Measurements from ENCODE around the gene CAD.
A peak's percentile ranks its signal among the peaks of the same experiment; 100 is the strongest.

Gene CAD

DNA sequence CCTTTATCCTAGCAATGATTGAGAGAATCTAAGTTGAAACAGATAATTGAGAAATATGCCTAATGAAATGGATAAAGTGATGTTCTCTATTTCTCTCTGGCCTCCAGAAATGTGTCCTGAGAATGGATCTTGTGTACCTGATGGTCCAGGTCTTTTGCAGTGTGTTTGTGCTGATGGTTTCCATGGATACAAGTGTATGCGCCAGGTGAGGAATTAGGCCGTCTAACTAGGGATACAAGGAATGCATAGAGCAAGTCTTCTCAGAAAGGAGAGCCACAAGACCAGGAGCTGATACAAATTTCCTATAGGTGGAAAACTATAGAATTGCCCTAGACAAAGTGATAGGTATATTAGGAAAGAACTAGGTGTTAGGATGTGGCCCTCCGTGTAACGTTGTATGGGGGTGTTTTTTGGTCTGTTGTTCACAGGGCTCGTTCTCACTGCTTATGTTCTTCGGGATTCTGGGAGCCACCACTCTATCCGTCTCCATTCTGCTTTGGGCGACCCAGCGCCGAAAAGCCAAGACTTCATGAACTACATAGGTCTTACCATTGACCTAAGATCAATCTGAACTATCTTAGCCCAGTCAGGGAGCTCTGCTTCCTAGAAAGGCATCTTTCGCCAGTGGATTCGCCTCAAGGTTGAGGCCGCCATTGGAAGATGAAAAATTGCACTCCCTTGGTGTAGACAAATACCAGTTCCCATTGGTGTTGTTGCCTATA is 592 bp upstream of the CAD start:
- TF ChIP-seq, protein P1, sequence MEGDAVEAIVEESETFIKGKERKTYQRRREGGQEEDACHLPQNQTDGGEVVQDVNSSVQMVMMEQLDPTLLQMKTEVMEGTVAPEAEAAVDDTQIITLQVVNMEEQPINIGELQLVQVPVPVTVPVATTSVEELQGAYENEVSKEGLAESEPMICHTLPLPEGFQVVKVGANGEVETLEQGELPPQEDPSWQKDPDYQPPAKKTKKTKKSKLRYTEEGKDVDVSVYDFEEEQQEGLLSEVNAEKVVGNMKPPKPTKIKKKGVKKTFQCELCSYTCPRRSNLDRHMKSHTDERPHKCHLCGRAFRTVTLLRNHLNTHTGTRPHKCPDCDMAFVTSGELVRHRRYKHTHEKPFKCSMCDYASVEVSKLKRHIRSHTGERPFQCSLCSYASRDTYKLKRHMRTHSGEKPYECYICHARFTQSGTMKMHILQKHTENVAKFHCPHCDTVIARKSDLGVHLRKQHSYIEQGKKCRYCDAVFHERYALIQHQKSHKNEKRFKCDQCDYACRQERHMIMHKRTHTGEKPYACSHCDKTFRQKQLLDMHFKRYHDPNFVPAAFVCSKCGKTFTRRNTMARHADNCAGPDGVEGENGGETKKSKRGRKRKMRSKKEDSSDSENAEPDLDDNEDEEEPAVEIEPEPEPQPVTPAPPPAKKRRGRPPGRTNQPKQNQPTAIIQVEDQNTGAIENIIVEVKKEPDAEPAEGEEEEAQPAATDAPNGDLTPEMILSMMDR (IDR thresholded peaks at IDR 0.05; ENCODE audit: insufficient read depth, low read depth, low read length, missing control alignments) = no peak
- DNase-seq (ENCODE audit: low read depth) = no peak

DNA sequence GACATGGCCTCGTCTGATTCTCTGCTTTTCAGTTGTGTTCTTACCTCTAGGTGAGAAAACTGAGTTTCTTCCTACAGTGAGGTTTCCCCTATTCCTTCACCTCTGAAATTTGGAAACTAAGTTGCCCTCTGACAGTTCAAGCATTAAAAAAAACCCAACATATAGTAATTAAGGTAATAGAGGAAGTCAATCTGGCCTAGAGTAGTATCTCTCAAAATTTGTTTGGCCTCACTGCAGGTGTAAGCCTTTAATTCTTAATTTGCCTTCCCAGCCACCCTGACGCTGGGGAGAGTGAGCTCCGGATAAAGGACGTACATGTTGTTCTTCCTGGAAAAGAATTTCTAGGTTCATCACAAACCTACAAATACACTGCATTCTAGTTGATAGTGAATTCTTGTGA is 1.4 kb downstream of the CAD start:
- TF ChIP-seq, protein P1 (IDR thresholded peaks at IDR 0.05; ENCODE audit: insufficient read depth, low read depth, low read length, missing control alignments) = no peak
- no peak overlapping the region for H3K4me3 ChIP-seq (ENCODE audit: low read length)
- no peak for DNase-seq (ENCODE audit: low read depth)

More for the DNA sequence above, 592 bp upstream of the CAD start:
- H3K4me3 ChIP-seq (ENCODE audit: low read length) = peak overlapping the region; percentile 80

DNA sequence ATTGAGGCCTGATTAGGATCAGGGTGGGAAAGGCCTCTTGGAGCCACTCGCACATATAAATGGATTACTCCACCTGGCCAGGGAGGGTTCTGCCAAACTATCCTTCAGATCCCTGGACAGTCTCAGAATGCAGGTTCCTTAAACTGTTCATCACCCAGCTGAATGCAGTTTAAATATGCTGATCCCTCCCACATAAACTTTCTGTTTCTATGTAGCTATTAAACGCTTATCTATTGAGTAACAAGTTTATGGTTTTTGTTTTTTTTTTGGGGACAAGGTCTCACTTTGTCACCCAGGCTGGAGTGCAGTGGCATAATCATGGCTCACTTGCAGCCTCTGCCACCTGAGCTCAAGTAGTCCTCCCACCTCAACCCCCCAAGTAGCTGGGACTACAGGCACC is 1.9 kb downstream of the CAD start:
- no peak overlapping the region for H3K4me3 ChIP-seq (ENCODE audit: low read length)
- DNase-seq (ENCODE audit: low read depth) = no peak
- TF ChIP-seq, protein P1 (IDR thresholded peaks at IDR 0.05; ENCODE audit: insufficient read depth, low read depth, low read length, missing control alignments) = no peak

DNA sequence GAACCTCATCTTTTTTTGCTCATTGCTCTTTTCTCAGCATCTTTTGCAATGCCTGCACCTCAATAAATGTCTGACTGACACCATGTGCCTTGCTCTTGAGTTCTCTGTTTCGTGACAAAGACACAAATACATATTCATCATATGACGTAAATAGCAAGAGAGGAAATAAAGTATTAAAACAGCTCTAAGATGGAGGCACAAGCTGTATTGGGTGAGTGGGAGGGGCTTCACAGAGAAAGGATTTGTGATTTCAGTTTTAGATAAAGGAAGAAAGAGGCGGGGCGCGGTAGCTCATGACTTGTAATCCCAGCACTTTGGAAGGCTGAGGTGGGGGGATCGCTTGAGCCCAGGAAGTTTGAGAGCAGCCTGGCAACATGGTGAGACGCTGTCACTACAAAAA is 2.9 kb downstream of the CAD start:
- DNase-seq (ENCODE audit: low read depth) = no peak
- no peak overlapping the region for H3K4me3 ChIP-seq (ENCODE audit: low read length)
- TF ChIP-seq, protein P1 (IDR thresholded peaks at IDR 0.05; ENCODE audit: insufficient read depth, low read depth, low read length, missing control alignments) = no peak

DNA sequence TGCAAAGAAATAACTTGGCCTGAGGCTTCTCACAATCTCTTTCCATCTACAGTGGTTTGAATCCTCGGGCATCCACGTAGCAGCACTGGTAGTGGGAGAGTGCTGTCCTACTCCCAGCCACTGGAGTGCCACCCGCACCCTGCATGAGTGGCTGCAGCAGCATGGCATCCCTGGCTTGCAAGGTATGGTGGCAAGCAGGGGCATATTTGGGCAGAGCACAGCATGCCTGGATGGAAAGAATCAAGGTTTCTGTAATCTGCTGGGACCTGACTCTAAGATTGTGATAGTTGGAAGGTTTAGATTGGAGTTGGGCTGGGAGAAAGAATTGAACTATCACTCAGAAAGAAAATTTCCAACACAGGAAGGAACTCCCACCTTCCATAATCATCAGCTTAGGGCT is 4.0 kb downstream of the CAD start:
- H3K4me3 ChIP-seq (ENCODE audit: low read length) = no peak overlapping the region
- DNase-seq (ENCODE audit: low read depth) = peak; percentile 66
- TF ChIP-seq, protein P1 (IDR thresholded peaks at IDR 0.05; ENCODE audit: insufficient read depth, low read depth, low read length, missing control alignments) = no peak

DNA sequence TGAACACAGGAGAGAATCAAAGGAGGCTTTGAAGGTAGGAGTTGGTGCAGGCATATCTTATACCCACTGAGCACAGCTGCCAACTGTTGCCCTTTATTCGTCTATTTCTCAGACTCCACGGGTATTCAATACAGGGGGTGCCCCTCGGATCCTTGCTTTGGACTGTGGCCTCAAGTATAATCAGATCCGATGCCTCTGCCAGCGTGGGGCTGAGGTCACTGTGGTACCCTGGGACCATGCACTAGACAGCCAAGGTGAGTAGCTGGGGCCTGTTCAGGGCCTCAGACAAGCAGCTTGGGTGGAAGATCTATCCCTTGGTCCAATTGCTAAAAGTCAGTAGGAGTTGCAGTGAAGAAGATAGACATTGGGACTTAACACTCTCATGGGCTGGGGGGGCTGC is 5.2 kb downstream of the CAD start:
- TF ChIP-seq, protein P1 (IDR thresholded peaks at IDR 0.05; ENCODE audit: insufficient read depth, low read depth, low read length, missing control alignments) = no peak
- H3K4me3 ChIP-seq (ENCODE audit: low read length) = no peak overlapping the region
- no peak for DNase-seq (ENCODE audit: low read depth)

DNA sequence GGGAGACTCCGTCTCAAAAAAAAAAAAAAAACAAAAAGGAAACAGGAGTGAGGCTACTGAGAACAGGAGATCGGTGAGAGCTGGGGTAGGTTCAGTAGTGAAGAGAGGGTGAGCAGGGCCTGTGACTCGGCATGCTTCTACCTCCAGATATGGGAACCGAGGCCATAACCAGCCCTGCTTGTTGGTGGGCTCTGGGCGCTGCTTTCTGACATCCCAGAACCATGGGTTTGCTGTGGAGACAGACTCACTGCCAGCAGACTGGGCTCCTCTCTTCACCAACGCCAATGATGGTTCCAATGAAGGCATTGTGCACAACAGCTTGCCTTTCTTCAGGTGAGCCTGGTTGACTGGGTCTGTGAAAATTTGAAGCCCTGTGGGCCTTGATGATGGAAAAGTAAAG is 6.2 kb downstream of the CAD start:
- DNase-seq (ENCODE audit: low read depth) = no peak
- TF ChIP-seq, protein P1 (IDR thresholded peaks at IDR 0.05; ENCODE audit: insufficient read depth, low read depth, low read length, missing control alignments) = no peak
- no peak overlapping the region for H3K4me3 ChIP-seq (ENCODE audit: low read length)
